Epithelial cell of proximal tubule (primary cell): ENCODE measurements around the gene GLRA1. TPM values are rescaled to one million over a fixed set of nuclear protein-coding genes. Genes with fewer than 3 reads are reported as not detected.

ENCODE experiments used
- DNase-seq: peaks from one replicate; pipeline ENCODE4 v3.0.0-alpha.2; 2011; ENCODE audit warnings: low read depth
- H3K4me3 ChIP-seq: 2 replicates; pipeline ENCODE4 v1.5.1; 2011; ENCODE audit warnings: low read depth, mild to moderate bottlenecking, low read length
- total RNA-seq: library from RNA; depleted of rRNA; stranded (reverse); fragments of >200 nt; gene quantifications from 2 replicates; pipeline ENCODE4 v1.2.3, GENCODE V29; 2015
- TF ChIP-seq, protein P1 (sequence below): conservative IDR thresholded peaks from 2 replicates; pipeline ENCODE4 v1.5.1; 2012; ENCODE audit warnings: low read depth, mild to moderate bottlenecking, low read length

GLRA1 gene
- total RNA-seq, 1 donor from 2014 or later: not detected

DNA sequence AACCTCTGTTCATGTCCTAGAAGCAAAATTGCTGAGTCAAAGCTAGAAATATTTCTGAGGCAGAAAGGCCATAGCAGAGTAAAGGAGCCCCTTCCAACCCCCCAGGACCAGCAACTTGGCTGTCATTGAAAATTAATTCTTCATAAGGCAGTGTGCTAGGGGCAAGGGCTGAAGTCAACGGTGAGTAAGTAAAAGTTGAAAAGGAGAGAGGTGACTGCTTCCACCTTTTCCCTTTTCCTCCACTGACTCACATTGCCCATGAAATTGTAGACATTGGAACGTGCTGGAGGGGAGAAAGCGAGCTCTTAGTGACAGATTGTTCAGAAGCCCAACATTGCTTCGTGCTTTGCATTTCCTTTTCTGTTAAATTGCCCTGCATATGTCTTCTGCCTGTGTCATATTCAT is 19.1 kb downstream of the GLRA1 start:
- TF ChIP-seq, protein P1, sequence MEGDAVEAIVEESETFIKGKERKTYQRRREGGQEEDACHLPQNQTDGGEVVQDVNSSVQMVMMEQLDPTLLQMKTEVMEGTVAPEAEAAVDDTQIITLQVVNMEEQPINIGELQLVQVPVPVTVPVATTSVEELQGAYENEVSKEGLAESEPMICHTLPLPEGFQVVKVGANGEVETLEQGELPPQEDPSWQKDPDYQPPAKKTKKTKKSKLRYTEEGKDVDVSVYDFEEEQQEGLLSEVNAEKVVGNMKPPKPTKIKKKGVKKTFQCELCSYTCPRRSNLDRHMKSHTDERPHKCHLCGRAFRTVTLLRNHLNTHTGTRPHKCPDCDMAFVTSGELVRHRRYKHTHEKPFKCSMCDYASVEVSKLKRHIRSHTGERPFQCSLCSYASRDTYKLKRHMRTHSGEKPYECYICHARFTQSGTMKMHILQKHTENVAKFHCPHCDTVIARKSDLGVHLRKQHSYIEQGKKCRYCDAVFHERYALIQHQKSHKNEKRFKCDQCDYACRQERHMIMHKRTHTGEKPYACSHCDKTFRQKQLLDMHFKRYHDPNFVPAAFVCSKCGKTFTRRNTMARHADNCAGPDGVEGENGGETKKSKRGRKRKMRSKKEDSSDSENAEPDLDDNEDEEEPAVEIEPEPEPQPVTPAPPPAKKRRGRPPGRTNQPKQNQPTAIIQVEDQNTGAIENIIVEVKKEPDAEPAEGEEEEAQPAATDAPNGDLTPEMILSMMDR: no peak
- DNase-seq: no peak

DNA sequence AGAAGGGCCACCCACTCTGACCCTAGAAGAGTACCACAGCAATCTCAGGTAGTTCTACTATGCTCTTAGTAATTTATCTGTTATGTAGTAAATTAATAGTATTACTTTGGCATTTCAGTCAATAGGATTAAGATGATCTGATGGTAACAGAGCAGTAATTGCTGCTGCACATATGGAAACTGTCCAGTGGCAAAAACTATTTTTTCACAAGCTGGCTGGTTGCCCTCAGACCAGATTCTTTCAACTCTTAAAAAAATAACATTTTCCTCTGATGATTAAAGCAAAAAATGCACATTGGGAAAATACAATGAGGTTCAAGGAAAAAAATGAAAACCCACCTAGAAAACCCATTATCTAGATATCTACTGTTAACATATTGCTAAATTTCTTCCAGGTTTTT is 19.7 kb downstream of the GLRA1 start:
- no peak for DNase-seq
- TF ChIP-seq, protein P1: no peak
- H3K4me3 ChIP-seq: no peak overlapping the region

More for the DNA sequence above, 19.1 kb downstream of the GLRA1 start:
- H3K4me3 ChIP-seq: no peak overlapping the region

DNA sequence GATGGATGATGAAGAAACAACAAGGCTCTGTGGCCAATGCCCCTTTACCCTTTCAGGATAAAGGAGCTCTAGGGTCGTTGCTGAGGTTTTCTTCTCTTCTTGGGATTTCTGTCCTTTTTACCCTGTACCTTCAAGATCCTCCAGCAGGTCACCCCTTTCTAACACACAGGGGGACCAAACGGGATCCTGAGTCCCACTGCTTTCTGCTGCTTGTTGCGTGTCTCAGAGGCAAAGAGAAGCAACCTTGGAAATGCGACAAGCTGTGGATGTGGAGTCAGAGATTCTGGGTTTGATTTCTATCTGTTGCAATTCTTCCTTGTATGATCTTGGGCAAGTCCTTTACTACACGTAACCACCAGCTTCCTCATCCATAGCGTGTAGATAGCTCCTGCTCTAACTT is 20.5 kb downstream of the GLRA1 start:
- TF ChIP-seq, protein P1: no peak
- H3K4me3 ChIP-seq: no peak overlapping the region
- DNase-seq: no peak

DNA sequence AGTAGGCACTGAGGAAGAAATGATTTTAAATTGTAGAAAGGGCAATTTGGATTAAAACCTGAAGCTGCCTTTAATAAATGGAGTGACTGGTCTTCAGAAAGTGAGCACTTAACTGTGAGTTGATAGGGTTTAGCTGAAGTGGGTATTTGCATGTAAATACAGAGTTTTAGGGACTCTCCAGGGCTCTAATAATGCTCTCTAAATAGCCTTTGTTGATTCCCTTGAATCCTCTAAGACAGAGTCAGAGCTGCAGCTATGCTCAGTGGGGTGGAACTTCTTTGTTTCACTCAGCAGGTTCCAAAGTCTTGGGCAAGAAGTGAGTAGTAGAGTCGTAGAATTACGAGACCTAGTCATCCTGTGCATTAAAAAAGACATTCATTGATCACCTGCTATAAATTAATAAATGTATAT is 21.4 kb downstream of the GLRA1 start:
- no peak for DNase-seq
- TF ChIP-seq, protein P1: no peak
- H3K4me3 ChIP-seq: no peak overlapping the region

DNA sequence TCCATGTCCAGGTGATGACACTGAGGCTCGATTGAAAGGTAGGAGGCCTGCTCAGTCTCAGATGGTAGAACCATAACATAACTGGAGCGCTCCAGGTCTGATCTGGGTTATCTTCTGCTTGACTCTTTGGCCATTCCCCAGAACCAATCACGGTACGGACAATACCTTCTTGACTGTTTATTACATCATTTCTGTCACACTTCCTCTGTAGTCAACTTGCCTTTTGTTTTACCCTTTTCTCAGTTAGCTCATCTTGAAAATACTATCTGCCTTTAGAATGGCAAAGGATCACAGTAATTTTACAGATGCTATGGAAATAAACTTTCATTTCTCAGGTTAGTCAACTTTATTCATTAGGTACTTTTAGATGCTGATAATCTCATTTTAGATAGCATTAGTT is 22.4 kb downstream of the GLRA1 start:
- TF ChIP-seq, protein P1: no peak
- H3K4me3 ChIP-seq: no peak overlapping the region
- no peak for DNase-seq

DNA sequence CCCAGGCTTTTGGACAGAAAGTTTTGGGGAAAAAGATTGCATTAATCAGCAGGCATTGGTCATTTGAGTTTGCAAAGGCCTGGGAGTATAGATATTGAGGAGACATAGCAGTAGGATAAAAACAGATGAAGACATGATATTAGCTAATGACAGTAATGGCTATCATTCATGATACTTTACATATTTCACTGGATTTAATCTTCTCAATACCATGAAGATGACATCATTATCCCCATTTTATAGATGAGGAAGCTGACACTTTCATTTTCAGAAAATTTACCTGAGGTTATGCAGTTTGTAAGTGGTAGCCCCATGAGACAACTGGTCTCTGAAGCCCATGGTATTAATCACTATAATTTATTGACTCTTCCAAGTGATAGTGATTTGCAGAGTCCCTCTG is 23.0 kb downstream of the GLRA1 start:
- H3K4me3 ChIP-seq: no peak overlapping the region
- TF ChIP-seq, protein P1: no peak
- no peak for DNase-seq

DNA sequence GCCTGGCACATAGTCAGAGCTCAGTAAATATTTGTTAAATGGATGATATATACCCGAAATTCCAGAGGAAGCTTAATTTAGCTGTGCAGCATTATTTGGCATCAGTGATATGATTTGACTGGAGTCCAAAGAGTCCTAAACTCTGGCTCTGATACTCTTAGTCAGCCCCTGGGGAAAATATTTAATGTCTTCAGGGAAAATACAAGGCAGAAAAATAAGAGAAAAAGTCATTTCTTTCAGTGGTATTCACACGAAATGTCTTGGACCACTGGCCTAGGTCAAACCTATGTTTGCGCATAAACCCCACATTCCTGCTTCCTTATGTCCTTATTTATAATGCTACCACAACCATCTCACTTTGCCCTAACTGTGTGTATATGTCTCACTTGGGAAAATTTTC is 23.8 kb downstream of the GLRA1 start:
- DNase-seq: no peak
- no peak overlapping the region for H3K4me3 ChIP-seq
- TF ChIP-seq, protein P1: no peak
